ENCODE results near the gene PDXP.
A peak's percentile ranks its signal among the peaks of the same experiment; 100 is the strongest.
"Not testable (repeated sequence)": the region's sequence is repeated elsewhere in the genome, so short reads cannot be mapped to it uniquely, and the experiment has no call there.

The PDXP gene

GRCh38 chr22:37658133-37659065 lies at the start of gene PDXP:
Gene PDXP, plus strand, starts transcription at chr22:37658723. Its CDS starts 60 bp downstream, at chr22:37658783.
- DNase-seq = peak; percentile 99

GRCh38 chr22:37609240-37610152 lies 49.0 kb upstream of the PDXP start:
- DNase-seq = no peak

- not testable (repeated sequence) for DNase-seq
Measured at GRCh38 chr22:37610153-37610475, 48.4 kb upstream of the PDXP start.

- DNase-seq = no peak
Measured at GRCh38 chr22:37610480-37611129, 47.9 kb upstream of the PDXP start.

- DNase-seq = no peak
Measured at GRCh38 chr22:37611207-37611606, 47.3 kb upstream of the PDXP start.

- DNase-seq = no peak
Measured at GRCh38 chr22:37616201-37617083, 42.1 kb upstream of the PDXP start.

GRCh38 chr22:37617431-37617830 lies 41.1 kb upstream of the PDXP start:
- no peak for DNase-seq

GRCh38 chr22:37618072-37618656 lies 40.4 kb upstream of the PDXP start:
- DNase-seq = no peak

- DNase-seq = no peak
Measured at GRCh38 chr22:37618674-37619073, 39.8 kb upstream of the PDXP start.

GRCh38 chr22:37619991-37620390 lies 38.5 kb upstream of the PDXP start:
- no peak for DNase-seq

GRCh38 chr22:37621352-37621860 lies 37.1 kb upstream of the PDXP start:
- no peak for DNase-seq

GRCh38 chr22:37623075-37624016 lies 35.2 kb upstream of the PDXP start:
- DNase-seq = peak; percentile 77

- no peak for DNase-seq
Measured at GRCh38 chr22:37624017-37624365, 34.5 kb upstream of the PDXP start.

GRCh38 chr22:37624876-37625275 lies 33.6 kb upstream of the PDXP start:
- no peak for DNase-seq

GRCh38 chr22:37625737-37626136 lies 32.8 kb upstream of the PDXP start:
- DNase-seq = no peak

- DNase-seq = no peak
Measured at GRCh38 chr22:37626144-37626543, 32.4 kb upstream of the PDXP start.

- no peak for DNase-seq
Measured at GRCh38 chr22:37626556-37627075, 31.9 kb upstream of the PDXP start.

- no peak for DNase-seq
Measured at GRCh38 chr22:37627121-37627520, 31.4 kb upstream of the PDXP start.

- DNase-seq = peak; percentile 65
Measured at GRCh38 chr22:37627545-37627944, 31.0 kb upstream of the PDXP start.

- no peak for DNase-seq
Measured at GRCh38 chr22:37628830-37629229, 29.7 kb upstream of the PDXP start.

All from activated CD4-positive, alpha-beta T cell treated with anti-CD3 and anti-CD28 coated beads, Interleukin-10, Interleukin-2, amounts not matched to agents 100 ng/mL and 50 ng/mL, durations not matched to agents 16 hours and 8 hours (primary cell).